ENCODE data around the gene CASKIN2. TPM values are rescaled to one million over a fixed set of nuclear protein-coding genes. Genes with fewer than 3 reads are reported as not detected.

CASKIN2 gene, protein sequence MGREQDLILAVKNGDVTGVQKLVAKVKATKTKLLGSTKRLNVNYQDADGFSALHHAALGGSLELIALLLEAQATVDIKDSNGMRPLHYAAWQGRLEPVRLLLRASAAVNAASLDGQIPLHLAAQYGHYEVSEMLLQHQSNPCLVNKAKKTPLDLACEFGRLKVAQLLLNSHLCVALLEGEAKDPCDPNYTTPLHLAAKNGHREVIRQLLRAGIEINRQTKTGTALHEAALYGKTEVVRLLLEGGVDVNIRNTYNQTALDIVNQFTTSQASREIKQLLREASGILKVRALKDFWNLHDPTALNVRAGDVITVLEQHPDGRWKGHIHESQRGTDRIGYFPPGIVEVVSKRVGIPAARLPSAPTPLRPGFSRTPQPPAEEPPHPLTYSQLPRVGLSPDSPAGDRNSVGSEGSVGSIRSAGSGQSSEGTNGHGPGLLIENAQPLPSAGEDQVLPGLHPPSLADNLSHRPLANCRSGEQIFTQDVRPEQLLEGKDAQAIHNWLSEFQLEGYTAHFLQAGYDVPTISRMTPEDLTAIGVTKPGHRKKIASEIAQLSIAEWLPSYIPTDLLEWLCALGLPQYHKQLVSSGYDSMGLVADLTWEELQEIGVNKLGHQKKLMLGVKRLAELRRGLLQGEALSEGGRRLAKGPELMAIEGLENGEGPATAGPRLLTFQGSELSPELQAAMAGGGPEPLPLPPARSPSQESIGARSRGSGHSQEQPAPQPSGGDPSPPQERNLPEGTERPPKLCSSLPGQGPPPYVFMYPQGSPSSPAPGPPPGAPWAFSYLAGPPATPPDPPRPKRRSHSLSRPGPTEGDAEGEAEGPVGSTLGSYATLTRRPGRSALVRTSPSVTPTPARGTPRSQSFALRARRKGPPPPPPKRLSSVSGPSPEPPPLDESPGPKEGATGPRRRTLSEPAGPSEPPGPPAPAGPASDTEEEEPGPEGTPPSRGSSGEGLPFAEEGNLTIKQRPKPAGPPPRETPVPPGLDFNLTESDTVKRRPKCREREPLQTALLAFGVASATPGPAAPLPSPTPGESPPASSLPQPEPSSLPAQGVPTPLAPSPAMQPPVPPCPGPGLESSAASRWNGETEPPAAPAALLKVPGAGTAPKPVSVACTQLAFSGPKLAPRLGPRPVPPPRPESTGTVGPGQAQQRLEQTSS (N-terminal part only)
- total RNA-seq (2014; rRNA removed; shearing (Covaris generic)) = 4.8 and 6.0 TPM in 2 replicates
- 5.8 and 8.2 TPM in 2 replicates for polyA plus RNA-seq (2014; cell fraction: nucleus; rRNA removed)

DNA sequence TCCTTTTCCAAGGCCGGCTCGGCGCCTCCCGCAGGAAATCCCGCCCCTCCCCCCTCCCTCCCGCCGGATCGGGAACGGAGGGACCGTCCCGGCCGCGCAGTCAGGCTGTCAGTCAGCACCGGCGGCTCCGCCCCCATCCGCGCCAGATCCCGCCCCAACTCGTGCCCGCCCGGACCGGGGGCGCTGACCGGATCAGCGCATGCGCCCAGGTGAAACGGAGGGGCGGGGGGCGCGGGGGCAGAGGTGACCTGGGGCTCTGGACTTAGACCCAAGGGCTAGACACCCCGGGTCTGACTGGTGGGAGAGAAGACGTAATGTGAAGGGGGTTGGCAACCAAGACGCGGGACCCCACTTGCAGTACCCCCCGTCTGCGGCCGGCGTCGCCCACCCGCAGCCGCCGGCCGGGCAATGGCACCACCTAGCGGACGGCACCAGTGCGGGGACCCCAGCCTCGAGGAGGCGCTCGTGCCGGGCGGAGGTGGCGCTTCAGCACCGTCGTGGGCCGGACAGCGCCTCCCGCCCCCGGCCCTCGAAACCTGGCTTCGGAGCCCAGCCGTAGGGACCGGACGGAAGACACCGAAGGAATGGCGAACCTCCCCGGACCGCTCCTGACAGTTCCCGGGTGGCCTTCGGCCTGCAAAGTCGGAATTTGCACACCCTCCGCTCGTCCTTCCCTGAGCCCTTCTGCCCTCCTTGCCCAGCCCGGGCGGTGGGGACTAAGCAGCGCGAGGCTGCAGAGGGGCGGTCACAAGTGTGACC is at the start of gene CASKIN2:
Gene CASKIN2 (minus strand): TSS at position 42 of the 759 bp plus-strand sequence. CDS start 1,733 bp downstream, outside the sequence.
- DNase-seq (ENCODE audit: extremely low read depth, low read depth) = peak; percentile 90

DNA sequence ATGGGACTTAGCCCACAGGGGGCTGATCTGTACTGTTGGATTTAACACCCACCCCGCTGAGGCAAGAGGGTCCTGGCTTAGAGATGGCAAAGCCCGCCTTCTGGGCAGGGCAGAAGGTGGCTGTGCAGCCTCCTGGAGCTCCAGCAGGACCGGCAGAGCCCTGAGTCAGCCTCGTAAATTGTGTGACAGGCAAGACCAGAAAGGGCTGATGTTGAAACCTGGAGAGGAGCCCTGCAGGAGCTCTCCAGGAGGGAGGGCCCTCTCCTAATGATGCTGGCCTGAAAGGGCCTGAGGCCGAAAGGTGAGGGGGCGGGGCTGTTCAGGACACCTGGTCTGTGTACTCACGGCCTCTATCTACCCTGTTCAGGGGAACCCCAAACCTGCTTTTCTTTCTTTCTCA is 49.7 kb upstream of the CASKIN2 start:
- no peak for DNase-seq (ENCODE audit: extremely low read depth, low read depth)

DNA sequence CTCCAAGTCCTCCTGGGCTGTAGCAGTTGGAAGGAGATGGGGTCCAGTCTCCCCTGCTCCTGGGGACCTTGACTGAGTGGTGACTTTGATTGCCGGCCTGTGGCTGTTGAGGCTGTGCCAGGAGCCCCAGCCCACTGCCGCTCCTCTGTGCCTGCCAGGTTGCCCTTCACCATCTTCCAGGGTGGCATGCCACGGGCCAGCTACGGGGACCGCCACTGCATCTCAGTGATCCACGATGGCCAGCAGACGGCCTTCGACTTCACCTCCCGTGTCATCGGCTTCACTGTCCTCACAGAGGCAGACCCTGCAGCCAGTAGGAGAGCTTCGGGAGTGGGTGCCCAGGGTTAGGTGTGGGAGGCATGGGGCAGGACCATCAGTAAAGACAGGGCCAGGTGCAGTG is 48.9 kb upstream of the CASKIN2 start:
- no peak for DNase-seq (ENCODE audit: extremely low read depth, low read depth)

DNA sequence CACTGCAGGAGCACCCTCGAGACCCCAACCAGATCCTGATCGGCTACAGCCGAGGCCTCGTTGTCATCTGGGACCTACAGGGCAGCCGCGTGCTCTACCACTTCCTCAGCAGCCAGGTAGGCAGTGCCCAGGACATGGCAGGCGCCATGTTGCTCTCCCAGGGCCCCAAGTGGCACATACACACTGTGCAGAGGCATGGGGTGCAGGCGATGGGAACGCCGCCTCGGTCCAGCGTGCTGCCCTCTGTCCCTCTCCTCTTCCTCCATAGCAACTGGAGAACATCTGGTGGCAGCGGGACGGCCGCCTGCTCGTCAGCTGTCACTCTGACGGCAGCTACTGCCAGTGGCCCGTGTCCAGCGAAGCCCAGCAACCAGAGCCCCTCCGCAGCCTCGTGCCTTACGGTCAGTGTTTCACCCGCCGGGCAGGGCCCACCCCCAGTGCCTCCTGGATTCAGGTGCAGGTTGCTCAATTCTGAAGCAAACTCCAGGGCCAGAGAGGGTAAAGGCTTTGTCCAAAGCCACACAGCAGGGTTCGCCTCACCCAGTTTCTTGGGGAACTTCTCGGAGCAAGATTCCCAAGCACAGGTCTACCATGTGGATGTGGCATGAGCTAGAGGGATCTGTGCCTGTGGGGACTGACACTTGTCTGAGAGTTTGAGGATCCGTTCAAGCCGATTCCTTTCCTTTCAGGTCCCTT is 47.9 kb upstream of the CASKIN2 start:
- DNase-seq (ENCODE audit: extremely low read depth, low read depth) = no peak

DNA sequence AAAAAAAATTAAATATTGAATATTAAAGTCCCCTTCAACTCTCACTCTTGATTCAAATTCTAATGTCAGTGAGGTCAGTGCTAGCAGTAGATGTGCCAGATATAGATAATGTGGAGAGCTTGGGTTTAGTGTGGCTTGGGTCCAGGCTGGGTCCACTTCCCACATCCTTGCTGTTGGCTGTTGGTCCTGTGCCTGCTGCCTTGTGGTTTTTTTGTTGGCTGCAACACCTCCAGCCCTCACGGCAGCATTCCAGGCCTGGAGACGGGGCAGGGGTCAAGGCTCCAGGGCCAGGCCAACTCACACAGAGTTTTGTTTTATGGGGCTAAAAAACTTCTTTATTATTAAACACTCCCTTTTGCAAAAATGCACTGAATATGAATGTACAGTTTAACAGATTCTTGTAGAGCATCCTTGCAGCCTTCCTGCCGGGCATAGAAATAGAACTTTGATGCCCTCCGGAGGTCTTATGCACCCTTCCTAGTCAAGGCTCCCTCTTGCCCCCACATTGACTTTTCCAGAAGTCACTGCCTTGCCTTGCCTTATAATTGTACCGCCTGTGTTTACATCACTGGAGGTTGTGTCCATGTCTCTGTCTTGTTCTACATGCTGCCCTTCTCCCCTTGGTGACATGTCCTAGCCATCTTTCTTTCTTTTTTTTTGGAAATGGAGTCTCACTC is 46.7 kb upstream of the CASKIN2 start:
- no peak for DNase-seq (ENCODE audit: extremely low read depth, low read depth)

DNA sequence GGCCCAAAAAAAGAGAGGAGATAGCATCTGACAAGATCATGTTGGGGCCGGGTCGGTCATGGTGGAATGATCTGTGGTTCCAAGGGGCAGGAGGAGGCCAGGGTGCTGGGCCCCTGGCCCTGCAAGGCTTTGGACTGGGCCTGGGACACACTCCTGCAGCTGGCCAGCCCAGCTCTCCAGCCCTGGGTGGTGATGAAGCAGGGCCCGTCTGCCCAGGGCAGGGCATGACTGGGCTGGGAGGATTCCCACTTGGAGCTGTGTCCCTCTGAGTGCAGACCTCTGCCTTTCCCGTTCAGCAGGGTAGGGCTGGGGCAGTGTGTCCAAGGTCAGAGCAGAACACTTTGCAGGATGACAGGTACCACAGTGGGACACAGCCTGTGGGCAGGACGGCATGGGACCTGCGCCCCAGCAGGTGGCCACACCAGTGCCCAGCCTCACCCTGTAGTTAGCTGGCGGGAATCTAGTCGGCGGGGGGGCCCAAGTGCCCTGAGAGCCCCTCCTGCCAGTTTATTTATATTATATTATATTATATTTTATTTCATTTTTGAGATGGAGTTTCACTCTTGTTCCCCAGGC is 44.7 kb upstream of the CASKIN2 start:
- DNase-seq (ENCODE audit: extremely low read depth, low read depth) = no peak

DNA sequence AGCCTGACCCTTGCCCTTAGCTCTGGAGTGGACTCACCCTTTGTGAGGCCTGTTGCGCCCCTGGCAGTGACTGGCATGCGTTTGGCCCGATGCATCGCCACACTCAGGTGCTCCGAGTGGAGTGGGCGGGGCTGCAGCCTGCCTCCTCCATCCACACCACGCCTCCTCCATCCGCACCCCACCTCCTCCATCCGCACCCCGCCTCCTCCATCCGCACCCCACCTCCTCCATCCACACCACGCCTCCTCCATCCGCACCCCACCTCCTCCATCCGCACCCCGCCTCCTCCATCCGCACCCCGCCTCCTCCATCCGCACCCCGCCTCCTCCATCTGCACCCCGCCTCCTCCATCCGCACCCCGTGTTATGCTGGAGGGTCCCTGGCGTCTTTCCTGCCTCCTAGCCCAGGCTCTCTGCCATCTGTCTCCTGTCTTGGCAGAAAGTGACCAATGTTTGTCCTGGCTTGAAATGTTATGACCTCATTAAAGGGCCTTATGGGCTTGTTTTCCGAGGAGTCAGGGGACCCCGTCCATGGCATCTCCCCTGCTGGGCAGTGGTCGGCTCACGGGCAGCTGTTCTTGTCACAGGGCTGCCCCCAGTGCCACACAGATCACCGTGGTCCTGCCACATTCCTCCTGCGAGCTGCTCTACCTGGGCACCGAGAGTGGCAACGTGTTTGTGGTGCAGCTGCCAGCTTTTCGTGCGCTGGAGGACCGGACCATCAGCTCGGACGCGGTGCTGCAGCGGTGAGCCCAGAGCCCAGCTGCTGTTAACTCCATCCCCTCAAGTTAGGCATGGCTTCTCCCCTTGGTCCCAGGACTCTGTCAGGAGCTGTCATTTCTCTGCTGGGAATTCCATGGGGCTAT is 43.6 kb upstream of the CASKIN2 start:
- DNase-seq (ENCODE audit: extremely low read depth, low read depth) = no peak

DNA sequence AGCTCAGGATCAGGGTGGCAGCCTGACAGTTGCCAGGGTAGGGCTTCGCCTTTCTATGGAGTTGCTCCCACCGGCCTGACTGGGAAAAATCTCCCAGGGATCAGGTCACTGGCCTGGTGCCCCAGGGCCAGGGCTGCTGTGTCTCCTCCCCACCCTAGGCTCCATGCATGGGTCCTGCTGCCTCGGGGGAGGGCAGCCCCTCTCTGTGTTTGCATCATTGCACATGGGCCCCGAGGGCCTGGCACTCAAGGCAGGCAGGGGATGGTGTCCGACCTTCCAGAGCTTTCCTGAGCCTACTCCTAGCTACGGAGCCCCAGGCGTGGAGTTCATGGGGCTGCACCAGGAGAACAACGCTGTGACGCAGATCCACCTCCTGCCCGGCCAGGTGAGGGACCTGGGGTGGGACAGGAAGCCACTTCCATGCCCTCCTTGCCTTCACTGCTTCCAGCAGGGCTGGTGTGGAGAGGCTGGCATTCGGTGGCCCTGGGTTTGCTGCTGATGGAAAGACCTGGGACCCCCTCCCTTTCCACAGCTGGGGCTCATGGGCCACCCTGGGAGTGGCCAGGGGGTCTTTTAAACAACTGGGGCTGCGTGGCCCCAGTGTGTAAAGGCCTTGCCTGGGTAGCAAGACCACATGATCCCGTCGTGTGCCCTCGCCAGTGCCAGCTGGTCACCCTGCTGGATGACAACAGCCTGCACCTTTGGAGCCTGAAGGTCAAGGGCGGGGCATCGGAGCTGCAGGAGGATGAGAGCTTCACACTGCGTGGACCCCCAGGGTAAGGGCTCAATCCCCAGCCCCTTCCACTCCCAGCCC is 42.7 kb upstream of the CASKIN2 start:
- DNase-seq (ENCODE audit: extremely low read depth, low read depth) = no peak

DNA sequence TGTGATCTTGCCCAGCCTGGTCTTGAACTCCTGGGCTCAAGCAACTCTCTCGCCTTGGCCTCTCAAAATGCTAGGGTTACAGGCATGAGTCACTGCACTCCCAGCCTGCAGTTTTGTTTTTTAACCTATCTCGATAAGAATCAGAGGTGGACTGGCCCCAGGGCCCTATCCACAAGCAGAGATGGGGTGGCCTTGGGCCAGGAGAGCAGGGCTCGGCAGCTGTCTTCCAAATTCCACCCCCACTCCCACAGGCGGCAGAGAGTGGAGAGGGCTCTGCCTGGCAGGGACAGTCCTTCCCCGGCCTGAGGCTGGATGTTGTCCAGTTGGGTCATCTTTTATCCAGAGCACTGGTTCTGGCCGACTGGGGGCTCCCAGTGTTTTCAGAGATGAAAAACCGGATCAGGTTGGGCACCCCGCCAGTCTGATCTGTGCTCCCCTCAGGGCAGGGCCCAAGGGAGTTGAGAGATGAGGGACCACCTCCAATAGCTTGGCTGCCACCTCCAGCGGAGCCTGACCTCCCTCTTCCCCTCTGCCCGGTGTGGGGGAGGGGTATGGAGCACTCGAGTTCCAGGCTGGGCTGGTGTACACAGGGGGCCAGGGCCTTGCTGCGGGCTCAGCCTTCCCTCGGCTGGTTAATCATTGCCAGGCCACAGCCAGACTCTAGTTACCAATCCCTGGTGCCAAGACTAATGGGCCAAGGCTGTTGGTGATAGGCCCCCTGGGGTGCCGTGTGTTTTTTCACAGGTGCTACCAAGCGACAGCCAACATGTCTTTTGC is 41.9 kb upstream of the CASKIN2 start:
- no peak for DNase-seq (ENCODE audit: extremely low read depth, low read depth)

DNA sequence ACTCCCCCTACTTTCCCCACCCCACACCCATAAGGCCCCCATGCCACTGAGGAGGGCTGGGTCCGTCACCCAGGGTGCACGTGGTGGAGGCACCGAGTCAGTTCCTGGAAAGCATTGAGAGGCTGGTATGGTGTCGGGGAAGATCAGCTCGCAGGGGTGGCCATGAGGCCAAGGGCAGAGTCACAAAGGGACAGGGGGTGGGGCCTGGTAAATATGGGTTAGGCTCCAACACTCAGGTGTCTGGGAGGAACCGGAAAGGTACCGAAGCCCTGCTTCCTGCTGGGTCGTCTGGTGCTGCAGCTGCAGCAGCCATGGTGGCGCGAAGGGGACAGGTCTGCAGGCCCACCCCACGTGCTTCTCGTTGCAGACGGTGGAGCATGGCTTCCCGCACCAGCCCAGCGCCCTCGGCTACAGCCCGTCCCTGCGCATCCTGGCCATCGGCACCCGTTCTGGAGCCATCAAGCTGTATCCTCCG is 40.4 kb upstream of the CASKIN2 start:
- no peak for DNase-seq (ENCODE audit: extremely low read depth, low read depth)

DNA sequence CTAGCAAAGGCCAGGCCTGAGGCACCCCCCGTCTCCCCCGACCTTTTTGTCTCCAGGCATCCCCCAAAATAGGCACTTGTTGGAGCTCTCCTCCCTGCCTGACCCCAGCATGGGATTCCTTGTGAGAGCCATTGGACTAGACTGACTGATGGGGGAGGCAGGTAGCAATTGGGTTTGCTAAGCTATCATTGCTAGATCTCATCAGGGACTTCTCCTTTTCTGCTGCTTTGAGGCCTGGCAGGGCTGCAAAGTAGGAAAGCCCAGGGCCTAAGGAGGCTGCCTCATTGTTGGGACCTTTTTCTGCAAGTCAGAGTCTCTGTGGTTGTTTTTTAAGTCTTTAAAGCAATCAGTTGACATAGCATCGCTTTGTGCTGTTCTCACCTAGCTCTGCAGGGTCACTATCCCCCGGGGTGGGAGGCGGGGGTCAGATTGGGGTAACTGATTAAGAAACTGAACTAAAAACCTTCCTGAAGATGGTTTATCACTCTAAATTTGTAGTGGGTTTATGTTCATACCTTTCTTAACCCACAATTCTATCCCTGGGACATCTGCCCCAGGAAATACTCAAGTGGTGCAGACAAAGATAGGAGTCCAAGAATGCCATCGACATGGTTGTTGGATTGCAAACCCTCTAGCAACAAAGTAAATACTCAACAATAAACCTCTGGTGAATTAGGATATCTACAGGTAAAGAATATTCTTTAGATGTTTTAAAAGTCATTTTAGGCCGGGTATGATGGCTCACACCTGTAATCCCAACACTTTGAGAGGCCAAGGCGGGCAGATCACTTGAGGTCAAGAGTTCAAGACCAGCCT is 38.2 kb upstream of the CASKIN2 start:
- no peak for DNase-seq (ENCODE audit: extremely low read depth, low read depth)

DNA sequence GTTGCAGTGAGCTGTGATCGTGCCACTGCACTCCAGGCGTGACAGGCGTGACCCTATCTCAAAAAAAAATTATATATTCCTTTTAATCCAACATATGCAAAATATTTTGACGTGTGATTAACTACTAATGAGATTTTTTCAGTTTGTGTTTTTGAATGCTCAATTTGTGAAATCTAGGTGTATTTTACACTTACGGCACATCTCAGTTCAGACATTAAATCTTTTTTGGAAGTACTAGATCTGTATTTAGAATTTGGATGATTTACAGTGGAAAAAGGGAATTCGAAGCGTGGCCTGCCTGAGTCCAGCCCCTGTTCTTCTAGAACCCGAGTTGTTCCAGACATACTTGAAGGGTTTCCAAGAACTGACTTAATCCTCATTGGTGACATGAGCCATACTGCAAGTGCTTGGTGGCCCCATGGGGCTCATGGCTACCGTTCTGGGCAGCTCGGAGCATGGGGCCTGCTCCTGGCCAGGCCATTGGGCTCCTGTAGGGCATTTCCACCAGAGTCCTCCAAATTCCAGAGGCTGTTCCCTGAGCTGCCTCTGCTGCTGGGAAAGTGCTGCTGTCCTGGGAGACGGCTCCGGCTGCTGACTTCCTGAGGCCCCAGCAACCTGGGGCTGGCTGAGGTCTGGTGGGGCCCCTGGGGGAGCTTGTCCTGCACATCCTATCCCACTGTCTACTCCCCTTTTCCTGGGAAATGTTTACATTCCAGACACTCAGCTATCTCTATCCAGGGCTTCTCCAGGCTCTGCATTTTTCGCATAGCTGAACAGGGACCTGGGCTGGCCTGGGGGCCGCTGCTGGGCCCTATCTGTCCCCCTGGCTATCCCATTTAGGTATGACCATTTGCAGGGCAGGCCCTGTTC is 37.3 kb upstream of the CASKIN2 start:
- no peak for DNase-seq (ENCODE audit: extremely low read depth, low read depth)

DNA sequence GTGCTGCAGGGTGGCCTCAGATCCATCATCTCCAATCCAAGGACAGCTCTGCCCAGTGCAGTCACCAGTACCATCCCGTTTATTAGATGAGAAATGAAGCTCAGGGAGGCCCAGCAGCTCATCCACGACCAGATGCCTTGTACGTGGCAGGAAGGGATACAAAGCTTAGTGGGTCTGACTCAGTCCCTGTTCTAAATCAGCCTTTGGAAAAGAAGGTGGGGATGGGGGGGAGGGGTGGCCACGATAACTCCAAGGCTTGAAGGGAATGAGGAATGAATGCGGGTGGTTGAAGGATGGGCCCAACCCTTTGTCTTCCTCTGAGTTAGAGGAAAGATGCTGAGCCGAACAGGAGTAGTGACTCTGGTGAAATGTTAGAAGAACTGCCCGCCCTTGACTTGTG is 35.9 kb upstream of the CASKIN2 start:
- DNase-seq (ENCODE audit: extremely low read depth, low read depth) = no peak

DNA sequence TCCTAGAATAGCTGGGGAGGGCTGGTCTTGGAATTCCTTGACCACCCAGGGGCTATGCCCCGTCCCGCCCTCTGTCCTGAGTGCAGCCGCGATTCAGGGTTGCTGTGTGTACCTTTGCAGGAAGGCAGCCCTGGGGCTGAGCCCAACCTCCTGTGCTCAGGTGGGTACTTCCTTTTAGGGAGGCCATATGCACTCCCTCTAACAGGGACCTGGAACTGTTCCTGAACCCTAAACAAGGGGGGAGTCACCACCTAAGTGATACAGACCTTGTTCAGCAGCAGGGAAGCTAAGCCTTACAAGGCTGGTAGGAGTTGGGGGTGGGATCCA is 34.8 kb upstream of the CASKIN2 start:
- DNase-seq (ENCODE audit: extremely low read depth, low read depth) = no peak
